Cardiac fibroblast (primary cell): ENCODE data around the gene COQ10A.
A peak's percentile ranks its signal among the peaks of the same experiment; 100 is the strongest.

Experiments
- DNase-seq, 2 donors: peaks; one replicate each; pipeline versions ENCODE4 v3.0.0 to v3.0.0-alpha.2; 2010; ENCODE audit warnings: low read depth in 2 of 2
- H3K4me3 ChIP-seq, 2 donors: replicated peaks in 1 of 2; 1 replicate in 1 of 2; 2 replicates in 1 of 2; pipeline ENCODE4 v1.5.1; 2011; ENCODE audit warnings: low read depth in 2 of 2, low read length in 2 of 2, mild to moderate bottlenecking in 2 of 2, moderate library complexity in 1 of 2
- CTCF ChIP-seq: IDR thresholded peaks from one replicate; pipeline ENCODE4 v1.5.1; 2011; ENCODE audit warnings: low read depth, mild to moderate bottlenecking, low read length, inconsistent platforms

Gene COQ10A

DNA sequence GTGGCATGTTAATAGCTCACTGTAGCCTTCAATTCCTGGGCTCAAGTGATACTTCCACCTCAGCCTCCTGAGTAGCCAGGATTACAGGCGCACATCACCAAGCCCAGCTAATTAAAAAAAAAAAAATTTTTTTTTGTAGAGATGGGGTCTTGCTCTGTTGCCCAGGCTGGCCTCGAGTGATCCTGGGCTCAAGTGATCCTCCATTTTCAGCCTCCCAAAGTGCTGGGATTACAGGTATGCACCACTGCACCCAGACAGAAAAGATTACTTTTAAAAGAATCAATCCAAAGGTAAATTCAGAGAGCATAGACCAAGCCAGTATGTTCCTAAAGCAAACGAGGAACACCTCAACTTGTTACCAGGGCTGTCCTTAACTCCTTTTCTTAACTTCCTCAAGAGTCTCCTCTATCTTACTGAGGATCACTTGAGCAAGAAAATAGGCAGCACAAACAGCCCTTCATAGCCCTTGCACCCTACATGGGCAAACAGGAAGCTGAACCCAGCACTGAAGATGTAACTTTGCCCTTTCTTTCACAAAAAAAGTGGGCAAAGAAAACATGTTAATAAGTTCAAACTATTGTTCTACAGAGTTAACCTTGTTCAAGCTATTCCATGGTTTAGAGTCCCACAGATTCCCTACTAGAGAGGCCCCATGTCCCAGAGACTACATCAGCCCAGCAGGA, 22.1 kb downstream of the COQ10A start:
- no peak for DNase-seq
- no peak for TF ChIP-seq CTCF
- no peak overlapping the region for H3K4me3 ChIP-seq

GRCh38 chr12:56293795-56294194, 27.1 kb downstream of the COQ10A start:
- TF ChIP-seq CTCF: no peak
- DNase-seq: no peak

DNA sequence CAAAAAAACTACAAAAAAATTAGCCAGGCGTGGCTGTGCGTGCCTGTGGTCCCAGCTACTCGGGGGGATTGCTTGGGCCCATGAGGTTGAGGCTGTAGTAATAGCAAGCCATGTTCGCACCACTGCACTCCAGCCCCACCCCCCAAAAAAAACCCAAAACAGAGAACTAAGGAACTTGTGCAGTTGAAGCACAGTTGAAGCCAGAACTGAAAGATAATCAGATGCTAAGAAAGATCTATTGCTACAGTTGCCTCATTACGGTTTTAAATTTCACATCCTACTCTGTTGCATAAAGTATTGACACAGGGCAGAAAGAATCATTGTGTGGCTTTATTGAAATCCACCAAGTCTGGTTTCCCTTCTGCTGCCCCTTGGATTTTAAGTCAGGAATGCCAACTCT, 29.6 kb downstream of the COQ10A start:
- no peak for DNase-seq
- H3K4me3 ChIP-seq: no peak overlapping the region
- no peak for TF ChIP-seq CTCF

More at GRCh38 chr12:56293795-56294194, 27.1 kb downstream of the COQ10A start:
- no peak overlapping the region for H3K4me3 ChIP-seq

DNA sequence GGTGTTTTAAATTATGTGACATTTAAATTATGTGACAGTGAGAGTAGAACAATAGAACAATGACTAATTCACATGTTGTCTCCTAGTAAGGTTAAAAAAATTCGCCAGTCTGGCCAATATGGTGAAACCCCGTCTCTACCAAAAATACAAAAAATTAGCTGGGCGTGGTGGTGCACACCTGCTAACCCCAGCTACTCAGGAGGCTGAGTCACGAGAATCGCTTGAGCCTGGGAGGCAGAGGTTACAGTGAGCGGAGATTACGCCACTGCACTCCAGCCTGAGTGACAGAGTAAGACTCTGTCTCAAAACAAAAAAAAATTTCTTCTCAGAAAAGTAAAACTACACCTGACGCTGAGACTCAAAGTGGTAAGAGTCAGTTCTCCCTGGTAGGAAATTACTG, 30.7 kb downstream of the COQ10A start:
- DNase-seq: peak in 1 of 2 donors; percentile 29
- no peak overlapping the region for H3K4me3 ChIP-seq
- TF ChIP-seq CTCF: no peak

GRCh38 chr12:56298828-56299227, 32.1 kb downstream of the COQ10A start:
- TF ChIP-seq CTCF: no peak
- no peak for DNase-seq
- peak overlapping the region; percentile 73 to 89 for H3K4me3 ChIP-seq

GRCh38 chr12:56299308-56299852, 32.6 kb downstream of the COQ10A start:
- peak in 1 of 2 donors; percentile 33 for DNase-seq
- no peak for TF ChIP-seq CTCF
- H3K4me3 ChIP-seq: peak overlapping the region; percentile 73 to 89
